Prostate gland (tissue), 2 donors: Measurements from ENCODE around the gene DGKB. TPM values are rescaled to one million over a fixed set of nuclear protein-coding genes. Genes with fewer than 3 reads are reported as not detected.

Source experiments
- DNase-seq: peaks from one replicate; pipeline ENCODE4 v3.0.0-alpha.2; 2019; ENCODE audit warnings: low spot score
- H3K27ac ChIP-seq, 2 donors: fragments of 200-600 bp; sonication (generic); 2 replicates each; pipeline ENCODE4 v1.5.1; 2017 to 2019
- H3K27me3 ChIP-seq: fragments of 200-600 bp; sonication (generic); replicated peaks from 2 replicates; pipeline ENCODE4 v1.5.1; 2019; ENCODE audit not compliant: insufficient read depth
- H3K36me3 ChIP-seq, 2 donors: fragments of 200-600 bp; sonication (generic); 1 replicate in 1 of 2; 2 replicates in 1 of 2; pipeline versions ENCODE4 v1.5.1 to v1.8.1; 2017 to 2019
- H3K4me1 ChIP-seq: fragments of 200-600 bp; sonication (generic); replicated peaks from 2 replicates; pipeline ENCODE4 v1.5.1; 2019
- H3K4me3 ChIP-seq, 2 donors: fragments of 200-600 bp; sonication (generic); 2 replicates each; pipeline ENCODE4 v1.5.1; 2017 to 2019
- H3K9me3 ChIP-seq: fragments of 200-600 bp; sonication (generic); 2 replicates; pipeline ENCODE4 v1.5.1; 2017
- CTCF ChIP-seq, 4 experiments: fragments of 200-600 bp in 2 of 4; fragments of 450-650 bp in 2 of 4; sonication (generic) in 2 of 4; IDR thresholded peaks; 1 replicate in 3 of 4; 2 replicates in 1 of 4; pipeline ENCODE4 v1.5.1; 2016 to 2019; ENCODE audit warnings: antibody characterized with exemption in 4 of 4, mild to moderate bottlenecking in 2 of 4, moderate library complexity in 2 of 4
- POLR2A ChIP-seq: fragments of 450-650 bp; IDR thresholded peaks from one replicate; pipeline ENCODE4 v1.6.1; 2016; ENCODE audit warnings: antibody characterized with exemption, mild to moderate bottlenecking
- POLR2AphosphoS5 ChIP-seq: sonication (generic); formaldehyde crosslinking; IDR thresholded peaks from one replicate; pipeline ENCODE4 v1.6.1; 2017; ENCODE audit warnings: antibody characterized with exemption
- WGBS: methylation state at CpG from one replicate; pipeline ENCODE4 v1.1.5; 2018; 5-methylcytosine and 5-hydroxymethylcytosine counted together
- intact Hi-C: fragments of 100-400 bp; cut with DNase I; formaldehyde crosslinking; loops from one replicate; pipeline ENCODE4 v1.14.2; 2022
- total RNA-seq, 2 donors: library from RNA; depleted of rRNA; stranded (reverse); fragments of >200 nt; gene quantifications; one replicate each; pipeline ENCODE4 v1.1.0, GENCODE V29; 2016

Gene DGKB
- total RNA-seq, 2 donors from 2014 or later = 0.45 TPM; not detected in 1

GRCh38 chr7:14690486-14690885, 212.1 kb downstream of the DGKB start:
- Histone ChIP-seq H3K27ac (no peak overlapping the region), H3K4me1 (no peaks in the 10 kb centered on the region), H3K4me3 (no peak overlapping the region), H3K27me3 (no peaks in the 10 kb centered on the region), H3K9me3 (no peaks in the 10 kb centered on the region), H3K36me3 (no peaks in the 10 kb centered on the region)
- intact Hi-C loops = loop anchor here (5.0 kb wide), 1 partner anchor 1408 kb away; no protein-coding TSS in a partner anchor
- WGBS = 92% methylated on average over 3 of the region's 3 CpGs
- no peak for DNase-seq
- no peak for TF ChIP-seq POLR2A
- no peak for TF ChIP-seq CTCF (IDR thresholded peaks at IDR 0.05)
- TF ChIP-seq POLR2AphosphoS5 = no peak

GRCh38 chr7:14690075-14690474, 212.5 kb downstream of the DGKB start:
- no peaks in the 10 kb centered on the region for H3K27me3 ChIP-seq
- no peak for DNase-seq
- intact Hi-C loops = loop anchor here (5.0 kb wide), 1 partner anchor 1408 kb away; no protein-coding TSS in a partner anchor
- no peaks in the 10 kb centered on the region for H3K4me1 ChIP-seq
- H3K27ac ChIP-seq = no peak overlapping the region
- TF ChIP-seq POLR2AphosphoS5 = no peak
- TF ChIP-seq POLR2A = no peak
- TF ChIP-seq CTCF (IDR thresholded peaks at IDR 0.05) = no peak
- H3K36me3 ChIP-seq = no peaks in the 10 kb centered on the region
- WGBS = 65% methylated on average over 5 of the region's 5 CpGs
- H3K4me3 ChIP-seq = no peak overlapping the region
- H3K9me3 ChIP-seq = no peaks in the 10 kb centered on the region

GRCh38 chr7:14688208-14688607, 214.3 kb downstream of the DGKB start:
- H3K36me3 ChIP-seq = no peaks in the 10 kb centered on the region
- H3K27me3 ChIP-seq = no peaks in the 10 kb centered on the region
- no peaks in the 10 kb centered on the region for H3K9me3 ChIP-seq
- no peak for TF ChIP-seq POLR2A
- TF ChIP-seq CTCF (IDR thresholded peaks at IDR 0.05) = no peak
- TF ChIP-seq POLR2AphosphoS5 = no peak
- no peaks in the 10 kb centered on the region for H3K4me1 ChIP-seq
- 29% methylated on average over 3 of the region's 3 CpGs for WGBS
- no peak overlapping the region for H3K27ac ChIP-seq
- H3K4me3 ChIP-seq = no peak overlapping the region
- no peak for DNase-seq
- intact Hi-C loops = no loop called here

- TF ChIP-seq CTCF (IDR thresholded peaks at IDR 0.05) = no peak
- no peak for TF ChIP-seq POLR2AphosphoS5
- no peak for TF ChIP-seq POLR2A
- Histone ChIP-seq H3K27ac (no peak overlapping the region), H3K36me3 (no peaks in the 10 kb centered on the region), H3K4me3 (no peak overlapping the region), H3K9me3 (no peaks in the 10 kb centered on the region), H3K27me3 (no peaks in the 10 kb centered on the region), H3K4me1 (no peaks in the 10 kb centered on the region)
- DNase-seq = no peak
- intact Hi-C loops = no loop called here
- 17% methylated on average over 3 of the region's 3 CpGs for WGBS
Observed at GRCh38 chr7:14687777-14688176, 214.8 kb downstream of the DGKB start.

- Histone ChIP-seq H3K9me3 (no peaks in the 10 kb centered on the region), H3K36me3 (no peaks in the 10 kb centered on the region), H3K4me3 (no peak overlapping the region), H3K4me1 (no peaks in the 10 kb centered on the region), H3K27ac (no peak overlapping the region), H3K27me3 (no peaks in the 10 kb centered on the region)
- 83% methylated on average over 3 of the region's 3 CpGs for WGBS
- DNase-seq = no peak
- TF ChIP-seq CTCF (IDR thresholded peaks at IDR 0.05) (no peak), POLR2A (no peak), POLR2AphosphoS5 (no peak)
- intact Hi-C loops = no loop called here
Observed at GRCh38 chr7:14687241-14687640, 215.3 kb downstream of the DGKB start.
